Activated CD4-positive, alpha-beta T cell treated with anti-CD3 and anti-CD28 coated beads for 36 hours (primary cell): ENCODE data around the gene CLEC4M. TPM values are rescaled to one million over a fixed set of nuclear protein-coding genes. Genes with fewer than 3 reads are reported as not detected.
"Not testable (repeated sequence)": the region's sequence is repeated elsewhere in the genome, so short reads cannot be mapped to it uniquely, and the experiment has no call there.

Experiments used
- ATAC-seq: fragments of 200-7000 bp; cut with Tn5 transposase; one replicate; pipeline ENCODE4 v1.10.0; 2021; ENCODE audit warnings: mild to moderate bottlenecking, moderate library complexity
- CTCF ChIA-PET: fragments of 350-600 bp; sonication (Branson Sonifier 250); formaldehyde crosslinking; loops from one replicate; lab custom pipeline; 2021; ENCODE audit warnings: antibody characterized with exemption; lab: Charles Lee
- POLR2A ChIA-PET: fragments of 350-600 bp; sonication (Branson Sonifier 250); formaldehyde crosslinking; loops from one replicate; lab custom pipeline; 2021; ENCODE audit warnings: antibody characterized with exemption, inconsistent platforms; lab: Charles Lee
- DNase-seq: peaks from one replicate; pipeline ENCODE4 v3.0.0-alpha.2; 2020
- H3K27ac Mint-ChIP-seq: one replicate; pipeline ENCODE4 v1.8.0; 2021; ENCODE audit warnings: mixed read lengths
- H3K27me3 Mint-ChIP-seq: one replicate; pipeline ENCODE4 v1.8.0; 2021; ENCODE audit warnings: mixed read lengths
- H3K36me3 Mint-ChIP-seq: one replicate; pipeline ENCODE4 v1.8.0; 2021; ENCODE audit warnings: low read depth, mixed read lengths
- H3K4me1 Mint-ChIP-seq: one replicate; pipeline ENCODE4 v1.8.0; 2021; ENCODE audit warnings: mixed read lengths
- H3K4me3 Mint-ChIP-seq: one replicate; pipeline ENCODE4 v1.8.0; 2021; ENCODE audit warnings: mild to moderate bottlenecking, moderate library complexity, mixed read lengths
- H3K9me3 Mint-ChIP-seq: one replicate; pipeline ENCODE4 v1.8.0; 2021; ENCODE audit warnings: low read depth, mixed read lengths
- intact Hi-C, 2 experiments: fragments of 100-400 bp; cut with DNase I in 1 of 2; cut with micrococcal nuclease in 1 of 2; formaldehyde crosslinking; loops; one replicate each; pipeline versions ENCODE4 v1.14.2 to v1.15.1; 2022 to 2024; cut with DNase I, micrococcal nuclease
- total RNA-seq, 2 experiments: library from RNA; stranded (reverse); gene quantifications; one replicate each; pipeline ENCODE4 v1.2.3, GENCODE V29; 2021

The CLEC4M gene
- total RNA-seq, 2 experiments from 2014 or later, result not detected

DNA sequence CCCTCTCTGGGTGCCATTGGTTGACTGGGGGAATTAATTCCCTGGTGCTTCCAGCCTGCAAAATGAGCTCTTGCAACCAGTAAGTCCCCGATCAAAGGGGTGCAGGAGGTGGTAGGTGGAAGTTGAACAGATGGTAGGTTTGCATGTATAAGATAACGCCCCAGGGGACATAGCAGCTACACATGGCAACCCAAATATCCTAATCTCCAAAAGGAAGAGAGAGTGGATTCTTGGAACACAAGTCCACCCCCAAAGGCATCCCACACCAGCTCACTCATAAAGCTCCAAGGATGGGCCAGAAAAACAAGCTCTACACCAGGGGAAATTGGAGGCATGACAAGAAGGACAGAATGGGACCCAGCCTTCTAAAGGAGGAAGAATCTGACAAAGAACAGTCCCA is 20.5 kb upstream of the CLEC4M start:
- ChIA-PET POLR2A (no interaction called here), CTCF (interaction anchor here (0.5 to 1.2 kb wide), 2 partner anchors 19 to 90 kb away, joined by 3 read pairs; no protein-coding TSS in a partner anchor)
- intact Hi-C loops, result no loop called here
- Mint-ChIP-seq H3K4me1 (peaks cover 5% of the 10 kb centered on the region), H3K4me3 (no peak overlapping the region), H3K9me3 (no peaks in the 10 kb centered on the region), H3K27ac (no peak overlapping the region), H3K27me3 (peaks cover 40% of the 10 kb centered on the region), H3K36me3 (no peaks in the 10 kb centered on the region)
- DNase-seq, result no peak
- no peak for ATAC-seq

DNA sequence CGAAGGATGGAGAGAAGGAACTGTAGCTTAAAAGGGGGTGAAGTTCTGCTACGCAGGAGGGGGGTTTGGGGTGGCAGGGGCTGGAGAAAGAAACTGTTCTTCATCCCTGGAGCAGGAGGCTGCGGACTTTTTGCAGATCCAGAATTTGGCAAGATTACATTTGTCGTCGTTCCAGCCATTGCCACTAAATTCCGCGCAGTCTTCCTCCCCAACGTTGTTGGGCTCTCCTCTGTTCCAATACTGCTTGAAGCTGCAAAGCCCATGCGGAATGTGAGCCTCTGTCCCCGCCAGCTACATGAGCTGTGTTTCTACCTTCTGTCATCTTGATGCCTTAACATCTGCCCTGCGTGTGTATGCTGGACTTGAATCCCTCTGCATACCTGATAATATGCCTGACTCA is 20.1 kb upstream of the CLEC4M start:
- DNase-seq, result no peak
- Mint-ChIP-seq H3K36me3 (no peaks in the 10 kb centered on the region), H3K4me1 (peaks cover 2% of the 10 kb centered on the region), H3K27me3 (peaks cover 45% of the 10 kb centered on the region), H3K9me3 (peaks cover 1% of the 10 kb centered on the region), H3K27ac (no peak overlapping the region), H3K4me3 (no peak overlapping the region)
- intact Hi-C loops, result no loop called here
- ChIA-PET POLR2A (no interaction called here), CTCF (interaction anchor here (1.2 kb wide), 1 partner anchor 90 kb away, joined by 3 read pairs; no protein-coding TSS in a partner anchor)
- ATAC-seq, result no peak

DNA sequence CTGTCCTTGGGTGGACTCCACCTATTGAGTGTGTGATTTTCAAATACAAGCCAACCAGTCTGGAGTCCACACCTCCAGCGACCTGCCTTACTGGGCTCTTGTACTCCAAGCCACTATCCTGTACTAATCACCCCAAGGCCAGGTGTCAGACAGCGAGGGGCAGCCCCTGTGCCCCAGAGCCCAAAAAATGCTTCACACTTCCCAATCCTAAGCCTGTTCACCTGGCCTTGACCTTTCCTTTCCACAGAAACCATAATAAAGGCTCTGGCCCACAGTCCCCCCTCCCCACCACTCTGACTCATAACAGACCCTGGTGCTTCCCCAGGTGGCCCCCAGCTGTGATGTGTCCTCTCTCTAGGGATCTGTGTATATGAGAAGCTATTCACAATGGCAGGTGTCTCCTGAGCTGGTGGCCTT is 19.6 kb upstream of the CLEC4M start:
- intact Hi-C loops, result no loop called here
- ATAC-seq (no peak), DNase-seq (peak; percentile 43)
- ChIA-PET CTCF (interaction anchor here (0.7 to 1.2 kb wide), 2 partner anchors 62 to 91 kb away, joined by 3 read pairs; no protein-coding TSS in a partner anchor), POLR2A (no interaction called here)
- peaks cover 4% of the 10 kb centered on the region for H3K9me3 Mint-ChIP-seq
- H3K27ac Mint-ChIP-seq, result no peak overlapping the region
- no peaks in the 10 kb centered on the region for H3K4me1 Mint-ChIP-seq
- no peak overlapping the region for H3K4me3 Mint-ChIP-seq
- H3K27me3 Mint-ChIP-seq, result peaks cover 48% of the 10 kb centered on the region
- no peaks in the 10 kb centered on the region for H3K36me3 Mint-ChIP-seq

DNA sequence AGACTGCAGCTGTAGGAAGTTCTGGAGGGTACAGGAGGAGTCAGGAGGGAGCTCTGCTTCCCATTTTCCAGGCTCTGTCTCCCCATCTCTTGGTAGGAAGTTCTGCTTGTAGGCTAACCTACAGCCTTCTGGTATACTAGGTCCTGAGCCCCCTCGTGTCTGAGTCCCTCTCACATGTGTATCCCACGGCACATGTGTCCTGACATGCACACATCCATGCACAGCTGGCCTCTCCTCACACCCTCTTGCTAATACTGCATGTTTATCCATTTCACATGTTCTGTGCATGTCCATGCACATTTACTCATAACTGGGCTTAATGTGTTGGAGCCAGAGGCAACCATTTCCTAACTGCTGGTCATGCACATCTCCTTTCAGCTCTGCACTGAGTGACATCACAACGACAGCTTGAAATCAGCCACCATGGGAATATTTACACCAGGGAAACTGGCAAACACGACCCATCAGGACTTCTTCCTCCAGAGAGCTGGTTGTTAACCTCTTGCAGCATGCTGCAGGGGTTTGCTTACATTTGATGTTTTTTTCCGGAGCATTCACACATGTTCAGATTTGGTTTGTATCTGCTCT is 18.8 kb upstream of the CLEC4M start:
- ChIA-PET CTCF (interaction anchor here (0.6 to 0.7 kb wide), 4 partner anchors 63 to 727 kb away, joined by 3 read pairs; no protein-coding TSS in a partner anchor), POLR2A (interaction anchor here (0.5 kb wide), 1 partner anchor 391 kb away, joined by 6 read pairs; no protein-coding TSS in a partner anchor)
- Mint-ChIP-seq H3K36me3 (no peaks in the 10 kb centered on the region), H3K4me3 (no peak overlapping the region), H3K4me1 (no peaks in the 10 kb centered on the region), H3K9me3 (peaks cover 4% of the 10 kb centered on the region), H3K27me3 (peaks cover 49% of the 10 kb centered on the region), H3K27ac (no peak overlapping the region)
- intact Hi-C loops, result no loop called here
- DNase-seq (no peak), ATAC-seq (no peak)

DNA sequence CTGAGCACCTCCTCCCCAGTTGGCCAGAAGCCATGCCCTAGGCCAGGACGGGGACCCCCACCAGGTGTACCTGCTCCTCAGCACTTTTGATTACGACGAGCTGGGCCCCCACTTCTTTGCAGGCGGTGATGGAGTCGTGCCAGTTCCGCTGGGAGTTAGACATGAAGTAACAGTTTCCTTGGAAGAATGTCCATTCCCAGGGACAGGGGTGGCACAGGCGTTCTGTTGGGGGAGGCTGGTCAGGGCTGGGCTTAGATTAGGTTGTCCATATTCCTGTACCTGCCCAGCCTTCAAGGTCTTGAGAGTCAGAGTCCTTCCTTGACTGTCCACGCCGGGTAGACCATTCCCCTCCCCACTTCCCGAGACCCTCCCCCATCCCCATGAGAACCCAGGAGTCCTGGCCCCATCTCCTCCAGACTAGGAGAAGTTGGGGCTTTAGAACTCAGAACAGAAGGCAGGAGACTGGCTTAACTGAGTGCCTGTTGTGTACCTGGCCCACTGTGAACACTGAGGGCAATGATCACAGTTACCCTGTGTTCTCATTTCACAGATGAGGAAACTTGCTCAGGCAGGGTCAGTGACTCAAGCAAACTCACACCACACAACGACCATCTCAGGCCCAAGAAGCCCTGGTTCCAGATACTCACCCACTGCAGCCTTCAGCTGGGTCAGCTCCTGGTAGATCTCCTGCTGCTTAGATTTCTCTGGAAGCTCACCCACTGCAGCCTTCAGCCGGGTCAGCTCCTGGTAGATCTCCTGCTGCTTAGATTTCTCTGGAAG is 18.0 kb upstream of the CLEC4M start:
- intact Hi-C loops, result no loop called here
- no peak for ATAC-seq
- Mint-ChIP-seq H3K27ac (no peak overlapping the region), H3K4me1 (peaks cover under 1% of the 10 kb centered on the region), H3K36me3 (peaks cover under 1% of the 10 kb centered on the region), H3K9me3 (peaks cover 5% of the 10 kb centered on the region), H3K27me3 (peaks cover 45% of the 10 kb centered on the region), H3K4me3 (no peak overlapping the region)
- DNase-seq, result no peak
- ChIA-PET CTCF (interaction anchor here (0.6 to 0.7 kb wide), 3 partner anchors 97 to 728 kb away, joined by 3 read pairs; no protein-coding TSS in a partner anchor), POLR2A (interaction anchor here (0.5 kb wide), 1 partner anchor 391 kb away, joined by 6 read pairs; no protein-coding TSS in a partner anchor)

DNA sequence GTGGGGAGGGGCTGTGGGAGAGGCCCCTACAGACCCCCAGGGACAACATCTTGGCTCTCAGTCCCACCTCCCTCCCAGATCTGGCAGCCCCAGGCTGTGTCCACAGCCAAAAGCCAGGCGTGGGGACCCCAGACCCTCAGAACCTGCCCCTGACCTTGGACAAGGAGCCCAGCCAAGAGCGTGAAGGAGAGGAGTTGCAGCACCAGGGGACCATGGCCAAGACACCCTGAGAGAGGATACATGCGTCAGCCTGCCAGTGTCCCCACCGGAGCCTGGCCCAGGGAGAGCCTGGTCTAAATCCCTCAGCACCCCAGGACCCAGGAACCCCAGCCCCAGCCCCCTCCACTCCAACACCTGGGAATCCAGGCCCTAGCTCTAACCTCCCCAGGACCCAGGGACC is 16.7 kb upstream of the CLEC4M start:
- POLR2A ChIA-PET, ATAC-seq, intact Hi-C loops, H3K27ac Mint-ChIP-seq, CTCF ChIA-PET, DNase-seq, H3K36me3 Mint-ChIP-seq, H3K4me3 Mint-ChIP-seq: not testable (repeated sequence)
- Mint-ChIP-seq H3K27me3 (peaks cover 43% of the 10 kb centered on the region), H3K9me3 (peaks cover 14% of the 10 kb centered on the region), H3K4me1 (peaks cover 13% of the 10 kb centered on the region)

DNA sequence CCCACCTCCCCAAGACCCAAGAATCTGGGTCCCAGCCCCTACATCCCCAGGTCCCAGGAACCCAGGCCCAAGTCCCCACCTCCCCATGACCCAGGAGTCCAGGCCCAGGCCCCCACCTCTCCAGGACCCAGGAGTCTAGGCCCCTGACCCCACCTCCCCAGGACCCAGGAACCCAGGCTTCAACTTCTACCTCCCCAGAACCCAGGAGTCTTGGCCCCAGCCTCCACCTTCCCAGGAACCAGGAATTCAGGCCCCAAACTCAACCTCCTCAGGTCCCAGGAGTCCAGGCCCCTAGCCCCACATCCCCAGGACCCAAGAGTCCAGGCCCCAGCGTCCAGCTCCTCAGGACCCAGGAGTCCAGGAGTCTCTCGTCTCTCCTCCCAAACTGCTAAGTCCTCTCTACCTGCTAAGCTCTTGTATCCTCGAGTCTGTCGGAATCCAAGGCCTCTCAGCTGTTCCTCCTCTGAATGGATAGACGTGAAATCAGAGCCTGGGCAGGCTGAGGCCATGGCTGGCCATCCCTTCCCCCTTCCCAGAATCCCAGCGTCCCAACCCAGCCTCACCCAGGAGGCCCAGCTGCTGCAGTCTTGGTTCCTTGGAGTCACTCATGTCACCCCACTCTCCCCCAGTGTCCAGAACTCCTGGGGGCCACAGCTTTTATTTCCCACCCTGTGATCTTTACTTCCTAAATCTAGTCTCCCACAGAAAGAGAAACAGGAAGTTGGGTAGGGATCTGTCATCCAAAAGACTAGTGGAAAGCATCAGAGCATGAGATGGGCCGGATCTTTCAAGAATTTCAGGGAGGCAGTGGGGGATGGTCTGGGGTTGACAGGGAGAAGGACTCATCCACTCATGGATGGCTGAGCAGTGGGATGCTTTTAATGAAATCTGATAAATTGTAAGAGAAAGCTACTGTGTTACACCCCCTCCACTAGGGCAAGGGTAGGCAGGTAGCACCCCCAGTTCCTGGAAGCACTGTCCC is 15.8 kb upstream of the CLEC4M start, which contains the start of gene CD209:
Gene CD209 (minus strand): TSS at position 632 of the 982 bp plus-strand sequence. CDS start 23 bp downstream, at position 609.
- intact Hi-C loops, result no loop called here
- Mint-ChIP-seq H3K9me3 (peaks cover 16% of the 10 kb centered on the region), H3K4me1 (peaks cover 17% of the 10 kb centered on the region), H3K27ac (no peak within 1 kb of the TSS), H3K36me3 (peaks cover 5% of the 10 kb centered on the region), H3K27me3 (peaks cover 39% of the 10 kb centered on the region), H3K4me3 (no peak within 1 kb of the TSS)
- POLR2A ChIA-PET, result interaction anchor here (0.6 kb wide), 2 partner anchors 51 to 703 kb away, joined by 3 to 5 read pairs; no protein-coding TSS in a partner anchor
- CTCF ChIA-PET, result interaction anchor here (0.9 to 1.5 kb wide), 3 partner anchors 8 to 66 kb away, joined by 3 to 6 read pairs (median 3); partner anchors contain the start of gene TRAPPC5
- no peak for DNase-seq
- no peak for ATAC-seq

DNA sequence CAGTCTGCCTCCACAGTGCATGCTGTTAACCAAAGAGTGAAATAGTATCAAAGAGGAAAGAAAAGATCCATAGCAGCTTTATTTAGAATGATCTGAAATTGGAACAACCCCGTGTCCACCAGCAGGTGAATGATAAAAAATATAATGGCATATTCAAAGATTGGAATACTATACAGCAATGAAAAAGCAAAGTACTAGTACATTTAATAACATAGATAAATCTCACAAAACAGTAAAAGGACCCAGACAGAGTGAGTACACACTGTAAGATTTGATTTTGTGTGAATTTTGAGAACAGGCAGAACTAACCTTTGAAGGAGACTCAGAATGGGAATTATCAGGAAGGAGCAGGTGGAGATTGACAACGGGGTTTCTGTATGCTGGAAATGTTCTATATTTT is 14.9 kb upstream of the CLEC4M start:
- Mint-ChIP-seq H3K4me1 (peaks cover 21% of the 10 kb centered on the region), H3K36me3 (peaks cover 6% of the 10 kb centered on the region), H3K9me3 (peaks cover 19% of the 10 kb centered on the region), H3K27ac (no peak overlapping the region), H3K27me3 (peaks cover 36% of the 10 kb centered on the region), H3K4me3 (no peak overlapping the region)
- ChIA-PET POLR2A (interaction anchor here (0.6 kb wide), 1 partner anchor 702 kb away, joined by 3 read pairs; no protein-coding TSS in a partner anchor), CTCF (interaction anchor here (1.0 to 1.5 kb wide), 2 partner anchors 9 to 67 kb away, joined by 3 to 6 read pairs; partner anchors contain the start of gene TRAPPC5)
- DNase-seq, result no peak
- intact Hi-C loops, result no loop called here
- ATAC-seq, result no peak

DNA sequence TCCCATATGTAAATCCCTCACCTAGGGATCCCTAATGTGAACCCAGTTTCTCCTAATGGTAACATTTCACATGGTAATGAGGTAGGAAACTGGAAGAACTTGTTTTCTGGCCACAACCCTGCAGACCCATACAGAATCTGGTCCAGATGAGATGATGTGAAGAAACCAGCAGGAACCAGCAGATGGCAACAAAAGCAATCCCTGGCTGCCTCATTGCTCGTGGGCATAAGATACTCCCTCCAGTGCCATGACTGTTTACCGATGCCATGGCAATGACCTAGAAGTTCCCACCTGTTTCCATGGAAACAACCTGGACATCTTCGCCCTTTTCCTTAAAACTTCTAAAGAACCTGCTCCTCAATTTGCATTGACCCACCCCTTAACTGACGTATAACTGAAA is 14.3 kb upstream of the CLEC4M start:
- CTCF ChIA-PET, result interaction anchor here (0.7 to 2.0 kb wide), 2 partner anchors 24 to 134 kb away, joined by 3 to 5 read pairs; no protein-coding TSS in a partner anchor
- intact Hi-C loops, result no loop called here

DNA sequence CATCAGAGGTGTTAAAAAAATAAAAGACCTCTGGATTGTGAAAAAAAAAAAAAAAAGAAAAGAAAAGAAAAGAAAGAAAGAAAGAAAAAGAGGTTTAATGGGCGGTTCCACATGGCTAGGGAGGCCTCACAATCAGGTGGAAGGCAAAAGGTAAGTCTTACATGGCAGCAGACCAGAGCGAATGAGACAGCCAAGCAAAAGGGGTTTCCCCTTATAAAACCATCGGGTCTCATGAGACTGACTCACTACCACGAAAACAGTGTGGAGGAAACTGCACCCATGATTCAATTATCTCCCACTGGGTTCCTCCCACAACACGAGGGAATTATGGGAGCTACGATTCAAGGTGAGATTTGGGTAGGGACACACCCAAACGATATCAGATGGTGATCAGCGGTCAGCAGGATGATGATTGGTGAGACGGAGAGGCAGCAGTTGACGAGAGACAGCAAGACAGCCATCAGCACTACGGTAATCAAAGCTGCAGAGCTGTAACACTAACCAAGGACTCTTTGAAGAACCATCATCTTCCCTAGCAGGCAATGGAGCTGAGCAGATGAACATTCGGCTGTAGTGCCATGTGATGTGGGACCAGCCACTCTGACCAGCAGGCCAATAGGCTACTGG is 11.8 kb upstream of the CLEC4M start:
- Mint-ChIP-seq H3K36me3 (peaks cover 9% of the 10 kb centered on the region), H3K4me3 (no peak overlapping the region), H3K27ac (no peak overlapping the region), H3K4me1 (peaks cover 31% of the 10 kb centered on the region), H3K9me3 (peaks cover 40% of the 10 kb centered on the region), H3K27me3 (peaks cover 41% of the 10 kb centered on the region)
- intact Hi-C loops, result loop anchor here (1.0 to 5.0 kb wide), 6 partner anchors 13 to 56 kb away; no protein-coding TSS in a partner anchor
- POLR2A ChIA-PET, result interaction anchor here (0.6 kb wide), 1 partner anchor 516 kb away, joined by 3 read pairs; no protein-coding TSS in a partner anchor
- CTCF ChIA-PET, result interaction anchor here (0.7 to 1.7 kb wide), 2 partner anchors 12 to 49 kb away, joined by 4 to 6 read pairs; no protein-coding TSS in a partner anchor
- ATAC-seq (peak; percentile 98), DNase-seq (peak; percentile 67)

More for the DNA sequence above, 14.3 kb upstream of the CLEC4M start:
- Mint-ChIP-seq H3K4me3 (no peak overlapping the region), H3K27me3 (peaks cover 39% of the 10 kb centered on the region), H3K36me3 (peaks cover 7% of the 10 kb centered on the region), H3K4me1 (peaks cover 24% of the 10 kb centered on the region), H3K9me3 (peaks cover 20% of the 10 kb centered on the region), H3K27ac (no peak overlapping the region)
- POLR2A ChIA-PET, result no interaction called here
- ATAC-seq (no peak), DNase-seq (peak; percentile 25)
